Activated T-cell treated with anti-CD3 and anti-CD28 coated beads for 1 hour (primary cell): ENCODE results near the gene NOS1AP.
"Not testable (repeated sequence)": the region's sequence is repeated elsewhere in the genome, so short reads cannot be mapped to it uniquely, and the experiment has no call there.

ENCODE experiments used
- DNase-seq: peaks from one replicate; pipeline ENCODE4 v3.0.0-alpha.2; 2020; ENCODE audit warnings: low read depth

Gene NOS1AP

DNA sequence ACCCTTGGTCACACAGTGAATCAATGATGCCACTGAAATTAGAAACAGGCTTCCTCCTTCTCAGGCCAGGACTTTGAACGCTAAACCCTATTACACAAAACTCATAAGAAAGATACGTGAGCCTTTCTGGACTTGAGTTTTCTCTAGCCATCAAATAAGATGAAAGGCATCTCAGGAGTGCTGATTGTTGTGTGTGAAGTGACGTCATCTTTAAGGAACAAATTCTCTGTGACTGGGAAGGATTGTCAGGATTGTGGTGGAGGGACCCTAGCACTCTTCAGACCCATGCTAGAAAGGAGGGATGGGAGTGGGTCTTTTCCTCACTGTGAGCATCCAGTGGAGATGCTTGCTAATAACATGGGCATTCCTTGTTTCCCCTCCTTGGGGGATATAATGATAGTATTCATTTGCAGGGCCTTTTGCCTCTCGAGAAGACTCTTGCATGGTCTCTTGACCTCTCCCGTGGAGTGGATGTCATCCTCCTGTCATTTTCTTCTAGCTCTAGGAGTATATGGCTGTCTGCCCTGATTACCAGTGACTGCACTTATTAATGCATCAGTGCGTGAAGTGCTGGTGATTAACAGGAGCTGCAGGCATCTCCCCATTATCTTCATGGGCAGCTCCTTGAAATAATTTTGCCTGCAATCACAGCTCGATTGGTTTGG is 267.3 kb downstream of the NOS1AP start:
- DNase-seq, result no peak

DNA sequence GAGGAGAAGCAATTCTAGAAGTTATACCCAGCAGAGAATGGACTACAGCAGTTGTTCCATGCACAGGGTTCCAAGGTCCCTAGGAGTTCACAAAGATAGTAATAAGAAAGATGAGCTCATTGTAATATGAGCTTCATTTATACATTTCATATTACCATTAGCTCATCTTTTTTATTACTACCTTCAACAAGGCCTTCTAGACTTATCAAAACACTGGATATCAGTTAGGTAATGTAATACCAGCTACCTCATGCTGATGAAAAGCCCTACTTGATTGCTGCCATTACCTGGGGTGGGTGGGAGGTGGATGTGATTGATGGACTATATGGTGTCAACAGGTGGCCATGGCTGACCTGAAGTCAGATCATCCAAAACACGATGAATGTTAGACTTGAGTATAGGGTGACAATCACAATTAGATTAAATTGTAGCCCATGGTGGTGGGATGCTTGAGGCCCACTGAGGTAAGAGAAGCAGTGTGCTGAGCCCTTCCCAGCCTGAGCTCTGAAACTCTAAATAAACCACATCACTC is 273.0 kb downstream of the NOS1AP start:
- no peak for DNase-seq

DNA sequence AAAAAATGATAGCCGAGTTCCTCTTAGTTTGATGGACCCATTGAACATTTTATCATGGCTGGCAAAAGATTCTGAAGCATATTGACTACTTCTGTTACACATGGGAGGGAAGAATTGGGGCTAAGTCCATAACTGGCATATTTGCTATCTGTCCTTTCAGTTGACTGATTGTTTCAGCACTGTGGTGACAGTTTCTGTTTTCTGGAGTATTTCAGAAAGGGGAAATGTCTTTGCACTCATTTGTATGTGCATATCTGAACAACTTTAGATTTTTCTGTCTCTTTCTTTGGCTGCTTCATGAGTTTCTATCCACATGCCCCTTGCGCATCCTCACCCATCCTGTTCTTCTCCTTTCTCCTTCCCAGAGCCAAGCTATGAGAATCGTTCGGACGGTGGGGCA is 274.0 kb downstream of the NOS1AP start:
- no peak for DNase-seq

DNA sequence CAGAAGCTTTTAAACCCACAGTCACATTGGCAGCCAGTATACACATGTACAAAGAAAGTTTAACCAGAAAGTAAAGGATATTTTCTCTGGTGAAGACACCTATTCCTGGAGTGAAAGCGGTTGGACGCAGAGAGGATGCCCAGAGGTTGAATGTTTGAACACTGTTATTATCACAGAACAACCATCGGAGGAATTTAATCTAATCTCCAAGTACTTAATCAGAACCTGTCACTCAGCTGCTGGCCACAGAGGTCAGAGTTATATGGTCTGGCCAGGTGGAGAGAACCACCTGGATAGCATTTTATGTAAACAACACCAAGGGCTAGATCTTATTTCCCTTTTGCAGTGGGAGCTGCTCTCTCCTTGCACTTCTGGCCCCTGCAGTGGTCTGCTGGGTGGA is 277.8 kb downstream of the NOS1AP start:
- no peak for DNase-seq

DNA sequence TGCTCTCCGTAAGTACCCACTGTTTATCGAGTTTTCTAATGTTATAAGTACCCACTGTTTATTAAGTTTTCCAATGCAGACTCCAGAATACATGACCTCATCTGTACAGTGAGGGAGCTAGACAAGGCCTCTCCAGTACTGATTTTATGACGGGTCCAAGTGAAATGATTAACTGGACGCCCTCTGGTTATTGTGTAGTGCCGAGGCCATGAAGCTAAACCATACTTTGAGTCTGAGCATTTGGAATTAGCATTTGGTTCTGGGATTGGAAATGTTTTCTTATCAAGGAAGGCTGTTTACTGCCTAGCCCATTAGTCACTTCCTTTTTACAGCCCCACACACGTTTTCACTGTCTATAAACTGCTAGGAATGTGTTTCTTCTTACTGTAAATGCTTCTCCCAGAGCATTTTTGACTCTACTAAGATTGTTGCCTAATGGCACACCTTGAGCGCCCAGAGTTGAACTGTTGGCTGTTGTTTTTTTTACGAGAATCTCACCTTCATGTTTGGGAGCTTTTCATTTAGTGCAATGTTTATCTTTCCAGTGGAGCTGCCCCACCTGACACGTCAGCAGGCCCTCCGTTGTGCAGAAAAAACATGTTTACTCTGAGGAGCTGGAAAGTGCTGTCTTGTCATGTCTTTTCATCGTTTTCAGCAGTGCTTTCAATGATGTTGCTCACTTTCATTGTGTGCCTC is 280.3 kb downstream of the NOS1AP start:
- DNase-seq, result no peak

DNA sequence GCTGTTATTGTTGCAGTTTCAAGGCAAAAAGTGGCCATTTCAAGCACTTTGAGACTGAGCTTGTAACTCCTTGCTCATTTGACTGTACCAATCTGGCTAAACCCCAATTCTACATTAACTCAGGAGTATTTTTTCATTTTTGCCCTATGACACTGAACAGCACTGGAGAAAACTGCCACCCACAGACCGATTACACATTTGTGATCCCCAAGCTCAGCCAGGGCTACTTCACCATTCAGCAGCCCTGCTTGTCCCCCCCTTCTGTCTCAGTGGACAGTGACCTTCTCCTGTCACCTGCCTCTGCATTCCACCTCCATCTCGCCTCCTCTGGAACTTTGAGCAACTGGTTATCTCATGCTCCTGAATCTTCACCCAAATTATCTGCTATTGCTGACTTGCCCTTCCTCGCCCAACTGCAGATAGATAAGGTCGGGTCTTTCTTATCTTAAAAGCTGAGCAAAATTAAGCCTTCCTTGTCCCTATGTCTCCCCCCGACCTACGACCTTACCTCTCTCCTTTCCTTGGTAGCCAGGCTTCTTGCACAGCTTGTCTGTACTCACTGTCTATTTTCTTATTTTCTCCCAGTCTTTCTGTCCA is 281.9 kb downstream of the NOS1AP start:
- DNase-seq, result no peak

DNA sequence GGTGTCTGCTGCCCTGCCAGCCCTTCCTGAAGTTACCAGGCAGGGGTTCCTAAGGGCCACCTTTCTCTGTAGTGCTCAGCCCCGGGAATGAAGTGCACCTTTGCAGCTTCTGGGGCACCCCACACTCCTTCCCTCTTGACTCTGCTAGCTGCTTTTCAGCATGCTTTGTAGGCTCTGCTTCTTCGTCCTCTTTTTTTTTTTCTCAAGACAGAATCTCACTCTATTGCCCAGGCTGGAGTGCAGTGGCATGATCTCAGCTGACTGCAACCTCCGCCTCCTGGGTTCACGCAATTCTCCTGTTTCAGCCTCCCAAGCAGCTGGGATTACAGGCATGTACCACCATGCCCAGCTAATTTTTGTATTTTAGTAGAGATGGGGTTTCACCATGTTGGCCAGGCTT is 282.4 kb downstream of the NOS1AP start:
- not testable (repeated sequence) for DNase-seq

DNA sequence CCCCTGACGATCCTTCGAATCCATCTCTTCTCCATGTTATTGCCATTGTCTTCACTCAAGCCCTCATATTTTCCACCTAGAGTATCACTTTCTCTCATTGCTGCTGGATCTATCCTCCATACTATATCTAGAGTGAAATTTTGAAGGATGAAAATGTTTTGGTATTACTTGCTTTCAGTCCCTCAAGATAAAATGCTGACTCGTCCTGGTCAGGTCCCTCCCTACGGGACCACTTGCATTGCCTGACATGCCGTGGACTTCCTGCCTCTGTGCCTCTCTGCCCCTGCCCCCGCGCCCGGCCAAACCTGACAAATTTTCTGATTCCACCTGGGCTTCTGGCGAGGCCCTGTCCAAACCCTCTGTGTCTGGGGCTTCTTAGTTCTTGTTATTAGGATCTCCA is 283.6 kb downstream of the NOS1AP start:
- DNase-seq, result no peak

DNA sequence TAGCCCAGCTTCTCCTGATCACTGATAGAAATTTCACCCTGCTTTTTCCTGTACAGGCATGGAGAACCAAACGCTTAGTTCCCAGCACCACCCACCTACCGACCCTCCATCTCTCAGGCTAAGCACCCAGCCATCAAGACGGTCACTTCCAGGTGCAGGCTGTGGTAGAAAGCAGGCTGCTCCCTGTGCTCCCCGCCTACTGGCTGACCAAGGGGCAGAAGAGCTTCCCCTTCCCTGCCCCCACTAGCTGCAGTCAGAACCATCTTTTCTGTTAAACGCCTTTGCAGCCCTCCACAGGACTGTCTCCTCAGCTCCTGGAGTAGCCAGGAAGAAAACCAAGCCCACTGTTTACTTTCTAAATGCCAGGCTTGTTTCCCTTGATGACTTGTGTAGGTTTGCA is 284.2 kb downstream of the NOS1AP start:
- no peak for DNase-seq

DNA sequence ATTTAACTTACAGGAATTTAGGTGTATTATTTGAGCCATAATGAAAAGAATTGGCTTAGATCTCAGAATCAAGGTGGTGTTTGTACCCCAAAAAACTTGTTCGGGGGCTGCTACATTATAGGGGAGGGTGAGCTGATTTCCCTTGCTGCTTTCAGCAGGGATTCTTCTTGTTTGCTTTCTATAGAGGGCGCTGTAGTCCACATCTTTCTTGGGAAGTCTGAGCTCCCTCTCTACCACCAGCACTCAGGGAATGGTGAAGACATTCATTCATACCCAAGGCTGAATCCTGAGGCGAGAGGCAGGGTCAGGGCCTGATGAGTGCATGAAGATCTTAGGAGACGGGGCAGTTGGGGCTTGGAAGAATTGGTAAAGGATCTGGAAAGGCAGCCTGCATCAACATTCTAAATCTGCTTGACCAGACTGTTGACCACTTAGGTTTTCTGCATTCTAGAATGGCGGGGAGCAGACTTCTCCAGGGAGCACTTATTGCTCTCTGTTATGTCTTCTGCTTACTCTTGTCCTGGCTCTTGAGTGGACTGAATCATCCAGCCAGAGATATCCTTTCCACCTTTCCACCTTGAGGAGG is 288.3 kb downstream of the NOS1AP start:
- no peak for DNase-seq

DNA sequence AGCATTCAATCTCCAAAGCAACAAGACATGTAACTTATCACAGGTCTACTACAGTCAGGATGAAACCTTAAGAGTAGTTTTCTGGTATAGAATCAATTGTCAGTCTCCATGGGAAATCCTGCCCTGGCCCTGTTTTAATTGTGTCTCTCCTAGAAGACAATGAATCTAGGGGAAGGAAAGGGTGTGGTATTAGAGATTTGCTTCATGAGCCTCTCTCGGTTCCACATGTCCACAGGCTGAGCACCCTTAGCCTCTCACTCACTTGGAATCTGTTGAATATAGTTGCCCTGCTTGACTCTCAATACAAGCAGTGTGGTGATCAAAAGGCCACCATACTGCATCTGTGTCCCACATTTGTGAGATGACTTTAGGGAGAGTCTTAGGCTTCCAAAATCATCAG is 289.4 kb downstream of the NOS1AP start:
- DNase-seq, result no peak

DNA sequence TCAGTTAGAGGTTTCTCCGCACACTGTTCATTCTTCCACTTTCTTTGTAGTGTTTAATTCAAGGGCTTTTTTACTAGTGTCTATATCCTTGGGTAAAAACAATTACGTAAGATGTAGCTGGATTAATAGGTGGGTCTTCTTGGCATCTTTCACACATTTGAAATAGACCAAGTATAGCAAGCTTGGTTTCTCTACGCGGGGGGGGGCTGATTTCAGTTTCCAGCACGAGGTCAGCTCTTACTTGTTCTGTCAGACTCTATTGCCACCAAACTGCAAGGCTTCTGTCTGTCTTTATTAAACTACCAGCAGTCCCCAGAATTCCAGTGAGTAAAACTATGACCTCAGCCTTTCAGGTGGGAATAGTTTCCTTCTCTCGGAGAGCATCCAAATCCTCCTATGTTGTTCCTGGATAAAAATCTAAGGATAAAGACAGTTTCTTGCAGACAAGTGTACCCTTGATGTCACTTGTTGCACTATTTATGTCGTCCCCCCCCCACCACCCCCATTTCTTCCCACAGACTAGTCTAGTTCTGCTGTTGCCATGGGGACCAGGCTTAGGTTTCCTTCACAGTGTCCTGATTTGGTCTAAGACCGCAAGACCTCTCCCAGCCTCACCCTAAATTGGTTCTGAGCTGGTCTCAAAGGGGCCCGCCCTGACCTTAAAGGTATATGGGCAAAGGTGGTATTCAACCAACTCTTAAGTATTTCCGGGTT is 290.2 kb downstream of the NOS1AP start:
- DNase-seq, result no peak

DNA sequence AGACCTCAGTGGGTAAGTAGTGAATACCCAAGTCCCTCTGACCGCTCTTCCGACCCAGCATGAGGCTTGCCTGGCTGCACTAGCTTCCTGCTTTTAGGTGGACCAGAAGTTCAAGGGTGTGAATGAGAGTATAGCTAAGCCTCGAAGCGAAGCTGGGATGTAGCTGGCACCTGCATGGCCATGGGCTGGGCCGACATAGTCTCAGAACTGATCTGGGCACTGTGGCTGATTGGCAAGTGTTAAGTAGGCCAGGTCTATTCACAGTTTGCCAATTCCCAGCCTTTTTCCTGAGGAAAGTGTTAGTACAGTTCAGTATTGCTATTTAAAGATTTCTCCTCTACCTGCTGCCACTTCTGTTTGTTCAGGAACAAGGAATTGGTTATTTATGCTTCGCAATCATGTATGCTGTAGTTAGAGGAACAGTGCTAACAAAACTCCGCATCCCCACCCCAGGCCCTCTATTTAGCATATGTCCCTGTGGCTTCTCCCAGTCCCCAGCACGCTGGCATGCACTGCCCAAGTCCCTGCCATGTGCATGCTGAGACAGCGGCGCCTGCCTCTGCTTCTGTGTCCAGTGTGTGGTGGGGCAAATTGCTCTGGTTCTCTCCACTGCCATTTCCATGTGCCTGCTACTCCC is 290.9 kb downstream of the NOS1AP start:
- no peak for DNase-seq

DNA sequence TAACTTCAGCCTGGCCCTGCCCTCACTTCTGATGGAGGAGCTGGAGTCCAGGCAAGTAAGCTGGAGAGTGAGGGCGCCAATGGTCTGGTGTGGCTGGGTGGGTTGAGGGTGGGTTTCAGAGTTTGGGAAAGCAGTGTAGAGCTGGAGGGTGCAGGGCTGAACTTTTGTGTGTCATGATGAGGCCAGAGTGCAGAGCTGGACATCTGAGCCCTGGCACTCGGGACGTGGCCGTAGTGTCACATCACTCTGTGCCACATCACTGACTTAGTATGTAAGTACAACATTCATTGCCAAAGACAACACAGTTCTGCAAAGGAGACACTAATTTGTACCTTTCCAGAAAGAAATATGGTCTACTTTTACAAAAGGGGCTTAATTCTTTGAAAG is 291.4 kb downstream of the NOS1AP start:
- DNase-seq, result no peak

DNA sequence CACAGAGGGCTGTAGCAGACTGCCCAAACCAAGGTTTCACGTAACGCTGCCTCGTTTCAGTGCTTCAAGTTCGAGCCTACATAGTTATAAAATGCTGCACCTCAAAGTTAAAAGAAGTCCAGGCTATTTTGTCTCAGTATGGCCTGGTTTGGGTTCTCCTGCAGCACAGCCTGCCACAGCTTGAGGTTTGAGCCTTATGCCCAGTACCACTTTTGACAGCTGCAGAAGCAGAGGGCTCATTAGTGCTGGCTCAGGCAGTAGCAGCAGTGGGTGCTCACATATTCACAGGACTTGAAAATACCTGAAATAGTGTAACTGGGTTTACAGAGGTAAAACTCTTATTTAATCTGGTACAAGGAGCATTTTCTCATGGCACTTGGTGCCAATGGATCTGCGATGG is 291.9 kb downstream of the NOS1AP start:
- no peak for DNase-seq

DNA sequence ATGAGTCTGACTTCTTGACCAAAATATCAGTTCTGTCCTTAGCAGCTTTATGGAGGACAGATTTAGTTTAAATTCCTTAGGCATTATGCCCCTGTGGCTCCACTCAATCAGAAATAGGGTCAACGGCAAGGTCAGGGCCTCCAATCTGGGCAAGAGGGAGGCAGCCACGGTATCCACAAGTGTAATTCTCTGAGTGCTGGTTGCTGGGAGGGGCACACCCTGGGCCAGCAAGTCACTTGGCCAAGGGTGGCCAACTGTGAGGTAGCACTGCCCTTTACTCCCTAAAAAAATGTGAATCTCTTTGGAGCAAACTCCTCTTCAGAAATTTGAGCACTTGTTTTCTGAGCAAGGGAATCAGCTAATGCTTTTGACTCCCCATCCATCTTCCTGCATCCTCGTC is 294.3 kb downstream of the NOS1AP start:
- no peak for DNase-seq

DNA sequence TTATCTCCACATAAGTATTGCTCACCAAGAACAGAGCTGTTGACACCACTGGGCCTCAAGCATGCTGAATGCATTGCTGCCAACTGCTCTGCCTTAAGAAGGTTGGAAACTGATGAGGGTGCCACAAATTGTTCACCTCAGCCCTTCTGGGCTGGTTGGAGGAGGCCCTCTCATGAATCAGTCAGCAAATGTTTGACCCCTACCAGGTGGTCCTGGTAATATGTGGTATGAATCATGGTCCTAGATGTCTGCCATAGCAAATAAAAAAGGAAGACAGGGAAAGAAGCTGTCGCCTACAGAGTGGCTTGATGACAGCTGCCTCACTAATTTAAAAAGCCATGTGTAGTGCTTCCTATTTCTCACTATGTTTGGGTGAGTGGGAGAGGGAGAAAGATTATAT is 295.0 kb downstream of the NOS1AP start:
- DNase-seq, result no peak

DNA sequence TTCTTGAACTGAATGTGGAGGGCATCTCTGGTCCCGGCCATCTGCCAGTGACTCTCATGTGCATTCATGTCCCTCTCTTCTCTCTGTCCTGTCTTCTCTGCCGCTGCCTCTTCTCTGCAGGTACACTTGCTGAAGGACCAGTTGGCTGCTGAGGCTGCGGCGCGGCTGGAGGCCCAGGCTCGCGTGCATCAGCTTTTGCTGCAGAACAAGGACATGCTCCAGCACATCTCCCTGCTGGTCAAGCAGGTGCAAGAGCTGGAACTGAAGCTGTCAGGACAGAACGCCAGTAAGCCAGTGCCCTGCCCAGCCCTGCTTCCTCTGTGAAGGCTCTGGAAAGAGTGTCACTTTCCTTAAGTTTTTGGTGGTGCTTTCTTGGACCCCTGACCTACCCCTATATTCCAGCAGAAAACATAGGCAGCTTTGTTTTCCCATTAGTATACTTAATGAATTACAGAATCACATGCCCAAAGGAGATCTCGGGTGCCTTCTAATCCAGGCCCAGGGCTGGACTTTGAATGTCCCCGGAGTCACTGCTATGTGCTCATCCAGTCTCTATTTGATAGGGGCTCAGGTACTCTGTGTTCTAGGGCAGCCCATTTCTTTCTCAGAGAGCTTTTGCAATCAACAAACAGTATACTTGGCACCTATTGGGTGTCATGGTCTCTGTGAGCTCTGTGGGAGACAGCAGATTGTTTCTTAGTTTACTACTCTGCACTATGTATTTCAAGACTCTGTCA is 296.0 kb downstream of the NOS1AP start:
- DNase-seq, result no peak

DNA sequence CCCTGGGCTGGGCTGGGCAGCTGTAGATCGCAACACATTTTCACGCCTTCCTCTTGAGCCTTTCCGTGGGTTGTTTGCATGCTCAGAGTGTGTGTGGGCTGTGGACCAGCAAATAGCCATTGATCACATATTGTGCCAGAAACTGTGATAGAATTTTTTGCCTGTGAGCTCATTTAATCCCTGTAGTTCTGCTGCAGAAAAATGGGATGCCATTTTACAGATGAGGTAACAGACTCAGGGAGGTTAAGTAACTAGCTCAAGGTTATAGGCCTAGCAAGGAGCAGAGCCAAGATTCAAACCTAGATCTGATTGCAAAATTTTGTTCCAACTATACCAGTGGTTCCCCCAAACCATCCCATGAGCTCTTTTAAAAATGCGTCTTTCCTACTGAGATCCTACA is 296.7 kb downstream of the NOS1AP start:
- no peak for DNase-seq

DNA sequence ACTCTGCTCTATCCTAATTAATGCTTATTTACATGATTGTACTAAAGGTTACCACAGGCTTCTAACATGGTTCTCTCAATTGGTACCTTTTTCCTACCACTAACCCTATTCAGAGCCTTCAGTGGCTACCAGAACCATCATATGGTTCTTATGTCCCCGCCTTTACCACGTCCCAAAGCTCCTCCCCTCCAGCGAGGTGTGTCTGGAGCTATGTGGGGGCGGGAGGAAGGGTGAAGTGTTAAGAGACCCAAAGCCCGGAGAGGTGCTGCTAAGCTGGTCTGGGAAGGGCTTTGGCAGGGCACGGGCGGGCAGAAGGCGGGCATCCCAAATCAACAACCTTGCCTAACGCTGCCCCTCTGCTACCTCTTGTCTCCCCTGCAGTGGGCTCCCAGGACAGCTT is 297.2 kb downstream of the NOS1AP start:
- DNase-seq, result no peak

DNA sequence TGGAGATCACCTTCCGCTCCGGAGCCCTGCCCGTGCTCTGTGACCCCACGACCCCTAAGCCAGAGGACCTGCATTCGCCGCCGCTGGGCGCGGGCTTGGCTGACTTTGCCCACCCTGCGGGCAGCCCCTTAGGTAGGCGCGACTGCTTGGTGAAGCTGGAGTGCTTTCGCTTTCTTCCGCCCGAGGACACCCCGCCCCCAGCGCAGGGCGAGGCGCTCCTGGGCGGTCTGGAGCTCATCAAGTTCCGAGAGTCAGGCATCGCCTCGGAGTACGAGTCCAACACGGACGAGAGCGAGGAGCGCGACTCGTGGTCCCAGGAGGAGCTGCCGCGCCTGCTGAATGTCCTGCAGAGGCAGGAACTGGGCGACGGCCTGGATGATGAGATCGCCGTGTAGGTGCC is 297.6 kb downstream of the NOS1AP start:
- no peak for DNase-seq
